MV-4-11 (cell line): ENCODE data around the gene SRP68.

Experiments used
- DNase-seq: peaks from one replicate; lab custom pipeline; 2025; lab: John Stamatoyannopoulos, UW

The SRP68 gene

DNA sequence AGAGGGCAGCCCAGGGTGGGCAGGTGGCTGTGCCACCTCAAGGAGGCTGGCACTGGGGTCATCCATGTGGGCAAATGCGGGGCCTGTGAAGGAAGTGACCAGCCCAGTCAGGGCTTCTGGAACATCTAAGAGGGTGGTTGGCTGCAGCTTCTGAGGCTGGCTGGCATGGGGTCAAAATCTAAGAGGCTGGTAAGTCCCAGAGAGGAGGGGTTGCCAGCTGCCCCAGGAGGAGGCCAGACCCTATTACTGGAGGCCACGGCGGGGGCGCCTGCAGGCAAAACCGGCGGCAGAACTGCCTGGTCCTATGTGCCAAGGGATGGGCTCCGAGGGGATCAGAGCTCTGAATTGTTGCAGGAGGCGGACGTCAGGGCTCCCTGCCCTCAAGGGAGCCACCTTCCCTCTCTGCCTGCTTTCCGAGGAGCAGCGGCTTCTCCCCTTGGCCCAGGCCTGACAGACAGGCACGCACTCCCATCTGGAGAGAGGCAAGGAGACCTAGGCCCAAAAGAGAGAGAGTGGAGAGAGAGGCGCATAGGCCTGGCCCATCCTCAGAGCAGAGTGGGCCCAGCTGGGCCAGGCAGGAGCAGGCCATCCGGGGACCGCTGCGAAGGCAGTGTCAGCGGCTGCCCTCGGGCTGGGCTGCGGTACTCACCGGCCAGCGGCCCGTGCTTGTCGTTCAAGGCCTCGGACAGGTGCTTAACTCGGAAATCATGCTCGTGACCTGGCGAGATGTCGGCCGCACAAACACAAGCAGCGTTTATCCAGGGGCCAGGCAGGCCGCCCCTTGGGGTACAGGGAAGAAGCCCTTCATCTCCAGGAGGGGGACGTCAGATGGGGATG is 17.6 kb upstream of the SRP68 start:
- DNase-seq = no peak

DNA sequence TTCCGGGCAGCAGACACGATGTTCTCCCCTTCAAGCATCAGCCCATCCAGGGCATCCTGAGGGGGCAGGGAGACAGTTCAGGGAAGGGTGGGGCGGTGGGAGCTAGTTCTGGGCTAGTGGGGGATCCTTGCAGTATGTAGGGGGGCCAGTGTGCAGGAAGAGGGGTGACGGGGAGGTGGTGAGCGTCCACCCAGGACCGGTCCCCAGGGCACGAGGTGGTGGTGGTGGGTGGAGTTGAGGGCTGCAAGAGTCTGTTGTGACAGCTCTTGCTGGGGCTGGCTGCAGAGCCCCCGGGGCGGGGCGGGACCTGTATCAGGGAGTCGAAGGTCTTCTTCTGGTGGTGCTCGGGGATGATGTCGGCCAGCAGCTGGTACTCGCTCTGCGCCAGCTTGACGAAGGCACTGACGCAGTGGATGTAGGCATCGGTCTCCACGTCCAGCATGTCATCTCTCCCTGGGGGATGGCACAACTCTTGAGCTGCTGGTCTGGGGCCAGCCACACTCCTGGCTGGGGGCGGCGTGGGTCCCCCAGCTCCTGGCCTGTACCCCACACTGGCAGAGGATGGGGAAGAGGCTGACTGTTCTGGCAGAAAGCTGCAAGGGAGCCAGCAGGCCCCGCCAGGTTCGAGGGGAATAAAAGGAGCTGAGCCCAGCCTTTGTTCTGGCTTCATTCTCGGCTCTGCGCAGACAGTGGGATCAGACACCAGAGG is 16.7 kb upstream of the SRP68 start:
- no peak for DNase-seq

GRCh38 chr17:76088041-76088867 is 15.9 kb upstream of the SRP68 start:
- DNase-seq = no peak

DNA sequence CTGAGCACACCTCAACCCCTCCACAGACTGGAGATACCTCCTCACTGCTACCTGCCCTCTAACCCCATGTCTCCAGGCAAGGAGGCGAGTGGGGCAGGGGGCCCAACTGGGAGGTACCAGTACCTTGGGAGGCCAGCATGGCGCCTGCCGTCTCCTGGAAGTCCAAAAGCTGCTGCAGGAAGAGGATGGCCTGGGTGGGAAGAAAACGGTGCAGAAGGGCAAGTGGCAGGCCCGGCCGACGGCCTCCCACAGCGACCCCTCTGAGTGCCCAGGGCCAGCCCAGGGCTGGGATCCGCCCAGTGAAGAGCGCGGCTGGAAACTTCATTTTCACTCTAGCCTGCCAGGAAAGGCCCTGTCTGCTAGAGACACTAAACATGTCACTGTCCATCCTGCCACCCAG is 15.2 kb upstream of the SRP68 start:
- no peak for DNase-seq

DNA sequence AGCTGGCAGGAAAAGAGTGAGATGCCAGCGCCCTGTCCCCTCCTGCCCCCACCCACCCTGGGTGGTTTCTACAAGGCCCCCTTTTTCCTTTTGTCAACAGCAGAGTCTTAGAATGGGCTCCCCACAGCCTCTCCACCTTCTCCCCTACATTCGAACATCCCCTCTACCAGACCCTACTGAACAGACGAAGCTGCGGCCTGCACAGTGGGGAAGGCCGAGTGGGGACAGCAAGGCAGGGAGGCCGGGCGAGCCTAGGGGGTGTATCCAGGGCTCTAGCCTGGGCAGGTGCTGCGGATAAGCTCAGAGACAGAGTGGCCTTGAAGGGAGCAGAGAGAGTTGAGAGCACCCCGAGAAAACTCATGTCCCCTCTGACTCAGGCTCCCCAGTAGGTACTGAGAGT is 14.1 kb upstream of the SRP68 start:
- no peak for DNase-seq

DNA sequence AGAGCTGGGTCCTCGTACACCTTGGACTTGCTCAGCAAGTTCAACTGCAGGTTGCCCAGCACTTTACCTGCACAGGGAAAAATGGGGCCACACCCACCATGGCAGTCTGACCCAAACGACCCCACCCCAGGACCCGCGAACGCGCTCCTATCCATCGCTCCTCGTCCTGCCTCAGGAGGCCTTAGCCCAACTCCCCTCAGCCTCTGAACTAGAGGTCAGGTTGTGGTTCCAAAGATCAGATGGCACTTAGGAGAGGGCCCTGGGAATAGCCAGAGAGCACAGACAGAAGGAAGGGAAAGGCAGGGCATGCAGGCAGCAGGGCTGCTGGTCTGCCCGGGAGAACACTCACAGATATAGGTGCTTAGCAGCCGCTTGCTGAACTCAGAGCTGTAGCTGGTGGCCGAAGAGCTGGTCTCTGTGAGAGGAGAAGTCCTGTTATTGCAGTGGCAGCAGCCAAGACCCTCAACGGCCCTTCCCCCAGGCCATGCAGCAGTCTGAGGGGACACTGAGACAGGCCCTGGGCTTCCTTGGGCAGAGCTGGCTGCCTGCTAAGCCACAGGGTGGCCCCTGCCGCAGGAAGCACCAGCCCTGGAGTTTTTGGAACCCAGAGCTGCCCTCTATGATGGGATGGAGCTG is 13.5 kb upstream of the SRP68 start:
- no peak for DNase-seq

DNA sequence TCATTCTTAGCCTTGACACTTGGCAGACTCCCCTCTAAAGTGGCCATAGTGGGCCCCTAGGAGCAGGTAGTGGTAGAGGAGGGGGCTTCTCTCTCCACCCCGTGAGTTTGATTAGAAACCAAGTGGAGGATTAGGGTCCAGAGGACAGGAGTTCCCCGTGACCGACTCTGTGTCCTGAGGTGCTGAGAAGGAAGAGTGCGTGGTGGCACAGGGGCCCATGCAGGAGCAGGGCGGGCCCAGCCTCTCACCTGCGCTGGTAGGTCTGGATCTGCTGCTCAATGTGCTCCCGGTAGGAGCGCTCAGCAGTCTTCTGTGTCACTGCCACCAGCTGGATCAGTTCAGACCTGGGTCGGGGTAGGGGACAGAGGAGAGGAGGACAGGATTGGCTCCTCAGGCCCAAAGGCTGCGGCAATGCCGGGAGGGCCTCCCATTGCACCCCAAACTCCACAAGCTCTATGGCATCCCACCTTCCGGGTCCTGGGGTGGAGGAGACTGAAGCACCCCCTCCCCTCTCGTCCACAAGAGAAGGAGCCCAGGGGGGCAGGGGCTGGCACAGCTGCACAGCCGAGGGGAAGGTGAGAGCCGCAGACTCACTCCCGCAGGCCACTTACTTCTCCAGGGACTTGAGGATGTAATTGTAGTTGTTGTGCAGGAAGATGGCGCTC is 12.9 kb upstream of the SRP68 start:
- DNase-seq = no peak

GRCh38 chr17:76083536-76084182 is 11.3 kb upstream of the SRP68 start:
- no peak for DNase-seq

DNA sequence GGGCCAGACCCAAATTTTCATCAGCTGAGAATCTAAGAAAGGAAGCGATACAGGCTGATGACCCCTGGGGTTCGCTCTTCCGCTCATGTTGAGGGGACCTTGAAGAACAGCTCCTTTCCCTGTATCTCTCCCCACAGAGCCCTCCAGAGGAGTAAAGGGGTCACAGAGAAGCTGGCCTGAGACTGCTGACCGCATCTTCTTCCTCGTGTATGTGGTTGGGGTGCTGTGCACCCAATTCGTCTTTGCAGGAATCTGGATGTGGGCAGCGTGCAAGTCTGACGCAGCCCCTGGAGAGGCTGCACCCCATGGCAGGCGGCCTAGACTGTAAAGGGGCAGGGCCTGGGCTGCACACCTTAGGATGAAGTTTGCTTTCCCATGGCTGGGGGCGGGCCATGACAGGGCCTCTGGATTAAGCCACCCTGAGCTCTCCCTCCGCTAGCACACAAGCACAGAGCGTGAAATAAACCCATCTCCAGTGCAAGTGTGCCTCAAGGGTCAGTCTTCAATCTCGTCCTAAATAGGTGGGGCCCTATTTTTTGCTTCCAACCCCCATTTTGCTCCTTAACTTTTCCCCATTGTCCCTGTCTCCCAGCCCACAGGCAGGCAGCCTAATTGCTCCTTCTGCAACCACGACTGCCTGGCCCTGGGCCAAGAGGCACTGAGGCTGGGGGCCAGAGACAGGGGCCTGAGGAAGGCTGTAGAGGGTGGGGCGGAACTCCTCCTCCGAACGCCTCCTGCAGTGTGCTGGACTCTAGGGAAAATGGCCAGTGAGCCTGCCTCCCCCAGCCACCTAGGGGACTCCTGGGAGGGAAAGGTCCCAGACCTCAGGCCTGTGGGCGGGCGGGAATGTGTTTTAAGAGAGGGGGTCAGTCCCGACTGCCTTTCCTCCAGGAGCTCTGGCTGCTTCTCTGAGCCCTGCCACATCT is 10.3 kb upstream of the SRP68 start:
- no peak for DNase-seq

- DNase-seq = no peak
These were observed 9.2 kb upstream of the SRP68 start for GRCh38 chr17:76081295-76082210.

DNA sequence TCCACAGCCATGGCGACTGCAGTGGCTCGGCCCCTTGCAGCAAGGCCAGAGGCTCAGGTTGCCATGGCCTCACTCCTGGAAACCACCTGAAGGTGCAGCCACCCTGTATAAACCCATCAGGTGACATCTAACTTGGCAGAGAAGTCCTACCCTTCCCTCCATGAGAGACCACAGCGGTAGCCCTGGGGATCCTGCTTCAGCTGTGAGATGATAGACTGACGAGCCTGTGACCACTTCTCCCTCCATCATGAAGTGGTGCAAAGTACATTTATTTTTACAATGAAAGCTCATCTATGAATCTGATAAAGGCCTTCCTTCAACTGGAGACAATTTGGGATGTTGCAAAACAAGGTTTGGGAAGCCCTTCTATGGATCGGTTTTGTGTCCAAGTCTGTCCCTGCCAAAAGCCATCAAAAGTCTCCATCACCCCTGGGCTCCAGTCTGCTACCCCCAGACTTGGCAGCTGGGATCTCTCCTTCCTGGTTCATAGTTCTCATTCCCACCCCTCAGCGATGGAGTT is 8.5 kb upstream of the SRP68 start:
- DNase-seq = no peak

- DNase-seq = no peak
These were observed 7.8 kb upstream of the SRP68 start for GRCh38 chr17:76079956-76080767.

GRCh38 chr17:76079535-76079955 is 7.2 kb upstream of the SRP68 start:
- no peak for DNase-seq

DNA sequence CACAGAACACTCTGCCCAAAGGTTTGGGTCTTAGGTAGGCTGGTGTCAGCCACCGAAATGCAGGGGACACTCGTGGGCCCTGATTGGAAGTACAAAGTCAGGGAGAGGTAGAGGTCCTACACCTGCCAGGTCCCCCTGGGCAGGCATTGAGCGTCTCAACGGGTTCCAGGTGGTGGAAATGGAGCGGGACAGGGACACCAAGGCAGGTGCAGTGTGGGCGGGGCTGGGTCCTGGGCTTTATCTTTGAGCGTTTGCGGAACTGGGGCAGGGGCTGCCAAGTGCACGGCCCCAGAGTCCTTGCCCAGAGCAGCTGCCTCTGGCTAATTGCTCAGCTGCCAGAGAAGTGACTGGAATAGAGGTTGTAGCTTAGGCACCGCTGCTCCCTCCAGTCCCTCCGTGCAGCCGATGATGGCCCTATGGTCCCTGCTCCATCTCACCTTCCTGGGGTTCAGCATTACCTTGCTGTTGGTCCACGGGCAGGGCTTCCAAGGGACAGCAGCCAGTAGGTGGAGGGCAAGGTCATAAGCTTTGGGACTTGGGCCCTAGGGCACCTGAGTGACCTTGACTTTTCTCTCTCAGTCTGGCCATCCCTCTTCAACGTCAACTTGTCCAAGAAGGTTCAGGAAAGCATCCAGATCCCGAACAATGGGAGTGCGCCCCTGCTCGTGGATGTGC is 6.7 kb upstream of the SRP68 start, which contains the start of gene ZACN:
ZACN (plus strand) TSS at position 323 of the 675 bp plus-strand sequence; CDS start at position 406, 83 bp downstream.
- DNase-seq = no peak

GRCh38 chr17:76078370-76078769 is 6.1 kb upstream of the SRP68 start:
- peak; percentile 39 for DNase-seq

- no peak for DNase-seq
These were observed 5.3 kb upstream of the SRP68 start for GRCh38 chr17:76077584-76078110.
